Measurements from ENCODE around the gene CDT1. TPM values are rescaled to one million over a fixed set of nuclear protein-coding genes. Genes with fewer than 3 reads are reported as not detected.

Gene CDT1
- total and polyA plus RNA-seq, 2 donors from 2014 or later = 0.56 to 1.5 TPM

DNA sequence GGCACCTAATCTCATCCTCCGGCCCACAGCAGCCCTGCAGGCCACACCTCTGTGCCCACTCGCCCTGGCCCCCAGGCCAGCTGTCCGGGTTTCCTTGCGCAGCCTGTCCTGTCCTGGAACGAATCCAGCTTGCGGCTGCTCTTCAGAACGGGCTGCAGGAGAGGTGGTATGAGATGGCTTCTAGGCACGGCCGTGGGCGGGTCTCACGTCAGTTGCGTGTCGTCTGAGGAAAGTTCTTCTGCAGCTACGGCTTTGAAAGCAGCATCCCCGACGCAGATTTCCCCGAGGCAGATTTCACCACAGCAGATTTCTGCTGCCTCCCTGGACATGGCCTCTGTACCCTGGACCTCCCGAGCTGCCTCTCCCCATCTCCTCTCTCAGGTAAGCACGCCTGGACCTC is 35.0 kb downstream of the CDT1 start:
- Histone ChIP-seq H3K27me3 (ENCODE audit: control insufficient read depth, insufficient read depth, low read length) (no peaks in the 10 kb centered on the region), H3K4me3 (ENCODE audit: low read length in 3 of 3) (no peak overlapping the region), H3K9ac (ENCODE audit: low read length in 3 of 3) (no peak overlapping the region), H3K27ac (ENCODE audit: low read depth in 2 of 2, low read length in 2 of 2) (no peak overlapping the region), H3K9me3 (ENCODE audit: control insufficient read depth in 2 of 3, insufficient read depth in 1 of 3, low read length in 3 of 3) (no peaks in the 10 kb centered on the region), H3K36me3 (ENCODE audit: control insufficient read depth in 2 of 3, insufficient read depth in 3 of 3, low read length in 3 of 3) (peaks cover 0 to 12% (median 5%) of the 10 kb centered on the region in 3 donors), H3K4me1 (ENCODE audit: control insufficient read depth in 2 of 3, insufficient read depth in 2 of 3, low read depth in 1 of 3, low read length in 3 of 3) (no peaks in the 10 kb centered on the region)
- TF ChIP-seq, protein P1, sequence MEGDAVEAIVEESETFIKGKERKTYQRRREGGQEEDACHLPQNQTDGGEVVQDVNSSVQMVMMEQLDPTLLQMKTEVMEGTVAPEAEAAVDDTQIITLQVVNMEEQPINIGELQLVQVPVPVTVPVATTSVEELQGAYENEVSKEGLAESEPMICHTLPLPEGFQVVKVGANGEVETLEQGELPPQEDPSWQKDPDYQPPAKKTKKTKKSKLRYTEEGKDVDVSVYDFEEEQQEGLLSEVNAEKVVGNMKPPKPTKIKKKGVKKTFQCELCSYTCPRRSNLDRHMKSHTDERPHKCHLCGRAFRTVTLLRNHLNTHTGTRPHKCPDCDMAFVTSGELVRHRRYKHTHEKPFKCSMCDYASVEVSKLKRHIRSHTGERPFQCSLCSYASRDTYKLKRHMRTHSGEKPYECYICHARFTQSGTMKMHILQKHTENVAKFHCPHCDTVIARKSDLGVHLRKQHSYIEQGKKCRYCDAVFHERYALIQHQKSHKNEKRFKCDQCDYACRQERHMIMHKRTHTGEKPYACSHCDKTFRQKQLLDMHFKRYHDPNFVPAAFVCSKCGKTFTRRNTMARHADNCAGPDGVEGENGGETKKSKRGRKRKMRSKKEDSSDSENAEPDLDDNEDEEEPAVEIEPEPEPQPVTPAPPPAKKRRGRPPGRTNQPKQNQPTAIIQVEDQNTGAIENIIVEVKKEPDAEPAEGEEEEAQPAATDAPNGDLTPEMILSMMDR (IDR thresholded peaks at IDR 0.05; ENCODE audit: borderline replicate concordance, extremely low read depth, insufficient read depth) = no peak
- DNase-seq (no peak), FAIRE-seq (no peak)
- intact Hi-C loops (cut with DNase I) = no loop called here

GRCh38 chr16:88839026-88839529 is 35.5 kb downstream of the CDT1 start:
- H3K36me3 ChIP-seq (ENCODE audit: control insufficient read depth in 2 of 3, insufficient read depth in 3 of 3, low read length in 3 of 3) = peaks cover 0 to 12% (median 5%) of the 10 kb centered on the region in 3 donors
- no peak overlapping the region for H3K9ac ChIP-seq (ENCODE audit: low read length in 3 of 3)
- intact Hi-C loops (cut with DNase I) = no loop called here
- FAIRE-seq (no peak), DNase-seq (no peak)
- no peak overlapping the region for H3K27ac ChIP-seq (ENCODE audit: low read depth in 2 of 2, low read length in 2 of 2)
- H3K4me3 ChIP-seq (ENCODE audit: low read length in 3 of 3) = no peak overlapping the region
- TF ChIP-seq, protein P1 (IDR thresholded peaks at IDR 0.05; ENCODE audit: borderline replicate concordance, extremely low read depth, insufficient read depth) = no peak
- no peaks in the 10 kb centered on the region for H3K4me1 ChIP-seq (ENCODE audit: control insufficient read depth in 2 of 3, insufficient read depth in 2 of 3, low read depth in 1 of 3, low read length in 3 of 3)
- no peaks in the 10 kb centered on the region for H3K27me3 ChIP-seq (ENCODE audit: control insufficient read depth, insufficient read depth, low read length)
- no peaks in the 10 kb centered on the region for H3K9me3 ChIP-seq (ENCODE audit: control insufficient read depth in 2 of 3, insufficient read depth in 1 of 3, low read length in 3 of 3)

DNA sequence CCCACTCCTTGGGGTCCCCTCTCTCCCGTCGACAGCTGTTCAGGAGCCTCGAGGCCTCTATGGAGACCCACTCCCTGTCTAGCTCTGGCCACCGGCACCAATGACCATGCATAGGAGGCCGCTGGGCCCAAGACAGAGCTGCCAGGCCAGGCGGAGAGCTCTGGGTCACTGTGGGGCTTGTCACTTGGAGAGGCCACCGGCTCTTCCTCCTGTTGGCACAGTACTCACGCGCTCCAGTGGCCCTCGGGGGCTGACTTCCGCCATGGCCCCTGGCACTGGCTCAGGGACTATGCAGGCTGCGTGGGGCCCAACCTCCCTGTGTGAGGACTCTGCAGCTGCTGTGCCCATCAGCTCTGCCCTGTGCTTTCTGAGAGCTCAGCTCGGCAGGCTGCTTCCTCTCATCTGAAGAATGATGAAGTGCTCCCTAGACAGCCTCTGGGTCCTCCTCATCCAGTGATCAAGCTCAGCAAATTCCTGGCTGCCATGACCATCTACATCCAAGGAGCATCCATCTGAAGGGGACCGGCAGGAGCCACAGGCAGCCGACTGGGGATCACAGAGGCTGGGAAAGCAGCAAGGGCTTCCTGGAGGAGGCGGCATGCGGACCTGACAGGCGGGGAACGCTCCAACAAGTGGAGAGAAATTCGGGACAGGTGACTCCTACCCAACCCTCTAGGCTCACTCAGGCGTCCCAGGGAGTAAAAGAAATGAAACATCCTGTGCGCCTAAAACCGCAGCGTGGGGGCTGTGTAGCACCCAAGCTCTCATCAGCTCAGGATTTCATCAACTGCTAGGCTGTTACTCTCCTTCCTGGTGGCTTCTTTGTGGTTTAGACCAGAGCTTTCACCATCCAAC is 36.4 kb downstream of the CDT1 start:
- DNase-seq = no peak
- Histone ChIP-seq H3K9ac (ENCODE audit: low read length in 3 of 3) (no peak overlapping the region), H3K9me3 (ENCODE audit: control insufficient read depth in 2 of 3, insufficient read depth in 1 of 3, low read length in 3 of 3) (no peaks in the 10 kb centered on the region), H3K4me1 (ENCODE audit: control insufficient read depth in 2 of 3, insufficient read depth in 2 of 3, low read depth in 1 of 3, low read length in 3 of 3) (no peaks in the 10 kb centered on the region), H3K4me3 (ENCODE audit: low read length in 3 of 3) (no peak overlapping the region), H3K27ac (ENCODE audit: low read depth in 2 of 2, low read length in 2 of 2) (no peak overlapping the region), H3K27me3 (ENCODE audit: control insufficient read depth, insufficient read depth, low read length) (no peaks in the 10 kb centered on the region), H3K36me3 (ENCODE audit: control insufficient read depth in 2 of 3, insufficient read depth in 3 of 3, low read length in 3 of 3) (peaks cover 0 to 12% (median 4%) of the 10 kb centered on the region in 3 donors)
- intact Hi-C loops (cut with DNase I) = no loop called here
- TF ChIP-seq, protein P1 (IDR thresholded peaks at IDR 0.05; ENCODE audit: borderline replicate concordance, extremely low read depth, insufficient read depth) = no peak
- FAIRE-seq = no peak
